Prostate gland (tissue), 2 donors: ENCODE results near the gene PCDH18.

Experiments
- CTCF ChIP-seq, 4 experiments: fragments of 200-600 bp in 2 of 4; fragments of 450-650 bp in 2 of 4; sonication (generic) in 2 of 4; IDR thresholded peaks; 1 replicate in 3 of 4; 2 replicates in 1 of 4; pipeline ENCODE4 v1.5.1; 2016 to 2019; ENCODE audit warnings: antibody characterized with exemption in 4 of 4, mild to moderate bottlenecking in 2 of 4, moderate library complexity in 2 of 4
- POLR2AphosphoS5 ChIP-seq: sonication (generic); formaldehyde crosslinking; IDR thresholded peaks from one replicate; pipeline ENCODE4 v1.6.1; 2017; ENCODE audit warnings: antibody characterized with exemption

DNA sequence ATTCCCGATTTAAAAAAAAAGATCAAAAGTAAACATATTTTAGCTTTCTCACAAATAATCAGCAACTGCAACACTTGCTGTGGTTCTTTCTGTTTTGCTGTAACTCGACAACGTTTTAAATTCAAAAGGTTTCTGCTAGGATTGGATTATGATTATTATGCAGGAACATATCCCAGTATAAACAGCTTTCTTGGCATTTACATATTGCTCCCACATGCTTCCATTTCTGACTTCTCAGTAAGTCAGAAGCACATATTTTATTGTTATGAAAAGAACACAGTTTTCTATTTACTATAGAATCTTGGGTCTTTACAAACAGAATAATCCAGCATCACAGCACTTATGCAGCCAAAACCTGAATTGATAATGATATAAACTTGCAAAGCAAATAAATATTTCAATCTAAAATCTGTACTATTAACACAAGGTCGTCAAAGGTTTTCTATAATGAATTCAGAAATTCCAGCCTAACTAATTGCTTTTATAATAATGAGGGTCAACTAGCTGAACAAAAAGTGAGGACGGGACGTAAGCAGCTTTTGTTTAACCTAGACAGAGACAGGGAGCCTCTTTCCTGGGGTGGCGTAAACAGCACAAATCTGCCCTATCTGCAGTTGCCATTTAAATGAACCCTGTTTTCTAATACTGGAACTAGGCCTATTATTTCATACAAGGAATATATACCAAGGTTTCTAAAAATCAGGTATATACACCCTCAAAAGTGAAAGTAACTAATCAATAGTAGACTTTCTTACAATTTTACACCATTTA, 9.8 kb upstream of the PCDH18 start:
- TF ChIP-seq CTCF (IDR thresholded peaks at IDR 0.05) (no peak), POLR2AphosphoS5 (no peak)
